CD4-positive, alpha-beta T cell treated with Interleukin-2 at 100 ng/mL for 4 hours (primary cell): Measurements from ENCODE around the gene CHKA.

Experiments
- DNase-seq: peaks from one replicate; pipeline ENCODE4 v3.0.0-alpha.2; 2020; ENCODE audit warnings: low spot score

Gene CHKA

GRCh38 chr11:68071281-68072048 is 49.7 kb downstream of the CHKA start:
- DNase-seq = no peak

- DNase-seq = no peak
These were observed 53.2 kb downstream of the CHKA start for GRCh38 chr11:68067991-68068390.

GRCh38 chr11:68066742-68067141 is 54.4 kb downstream of the CHKA start:
- no peak for DNase-seq

GRCh38 chr11:68065841-68066240 is 55.3 kb downstream of the CHKA start:
- no peak for DNase-seq

GRCh38 chr11:68064926-68065325 is 56.3 kb downstream of the CHKA start:
- no peak for DNase-seq

DNA sequence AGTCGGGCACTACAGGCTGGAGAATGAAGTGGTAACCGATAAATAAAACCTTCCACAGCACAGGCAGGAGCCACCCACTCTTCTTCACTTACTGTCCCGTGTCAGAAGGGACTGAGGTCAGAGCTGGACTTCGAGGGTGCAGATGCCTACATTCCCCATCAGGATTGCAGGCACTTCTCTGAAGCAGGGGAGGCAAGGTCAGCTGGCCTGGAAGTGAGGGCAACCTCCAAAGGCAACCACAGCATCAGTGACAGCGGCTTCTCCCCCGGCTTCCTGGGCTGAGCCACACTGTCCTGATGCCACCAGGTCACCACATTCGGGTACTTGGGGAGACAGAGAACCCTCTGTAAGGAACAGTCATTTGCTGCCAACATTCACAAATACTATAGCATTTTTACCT is 59.7 kb downstream of the CHKA start:
- DNase-seq = no peak

- DNase-seq = no peak
These were observed 63.4 kb downstream of the CHKA start for GRCh38 chr11:68057807-68058206.

DNA sequence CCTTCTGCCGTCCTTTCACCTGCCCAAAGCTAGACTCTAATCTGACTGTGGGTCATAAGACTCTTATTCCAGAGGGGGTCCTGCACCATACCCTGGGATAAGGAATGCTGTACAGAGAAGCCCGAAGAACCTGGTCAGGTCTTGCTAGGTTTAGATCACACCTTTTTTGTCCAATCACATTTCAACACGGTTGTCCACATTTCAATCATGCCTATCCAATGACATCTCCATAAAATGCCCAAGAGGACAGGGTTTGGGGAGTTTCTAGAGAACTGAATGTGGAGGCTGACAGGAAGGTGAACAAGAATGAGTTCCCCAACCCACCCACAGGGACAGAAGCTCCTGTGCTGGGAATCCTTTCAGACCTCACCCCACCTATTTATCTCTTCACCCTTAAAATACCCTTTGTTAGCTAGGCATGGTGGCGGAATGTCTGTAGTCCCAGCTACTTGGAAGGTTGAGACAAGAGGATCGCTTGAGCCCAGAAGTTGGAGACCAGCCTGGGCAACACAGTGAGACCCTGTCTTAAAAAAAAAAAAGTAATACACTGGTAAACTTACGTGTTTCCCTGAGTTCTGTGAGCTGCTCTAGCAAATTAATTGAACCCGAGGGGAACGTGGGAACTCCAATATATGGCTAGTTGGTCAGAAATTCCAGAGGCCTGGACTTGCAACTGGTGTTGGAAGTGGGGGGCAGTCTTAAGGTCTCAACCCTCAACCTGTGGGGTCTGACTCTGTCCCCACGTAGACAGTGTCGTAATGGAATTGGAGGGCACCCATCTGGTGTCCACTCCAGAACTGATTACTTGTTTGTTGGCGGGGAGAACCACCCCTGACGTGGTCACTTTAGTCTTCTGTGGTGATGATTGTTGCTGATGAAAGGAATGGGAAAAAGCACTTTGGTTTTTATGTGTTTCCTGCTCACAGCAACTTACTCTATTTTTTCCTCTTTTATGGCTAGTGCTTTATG is 64.6 kb downstream of the CHKA start:
- DNase-seq = no peak

DNA sequence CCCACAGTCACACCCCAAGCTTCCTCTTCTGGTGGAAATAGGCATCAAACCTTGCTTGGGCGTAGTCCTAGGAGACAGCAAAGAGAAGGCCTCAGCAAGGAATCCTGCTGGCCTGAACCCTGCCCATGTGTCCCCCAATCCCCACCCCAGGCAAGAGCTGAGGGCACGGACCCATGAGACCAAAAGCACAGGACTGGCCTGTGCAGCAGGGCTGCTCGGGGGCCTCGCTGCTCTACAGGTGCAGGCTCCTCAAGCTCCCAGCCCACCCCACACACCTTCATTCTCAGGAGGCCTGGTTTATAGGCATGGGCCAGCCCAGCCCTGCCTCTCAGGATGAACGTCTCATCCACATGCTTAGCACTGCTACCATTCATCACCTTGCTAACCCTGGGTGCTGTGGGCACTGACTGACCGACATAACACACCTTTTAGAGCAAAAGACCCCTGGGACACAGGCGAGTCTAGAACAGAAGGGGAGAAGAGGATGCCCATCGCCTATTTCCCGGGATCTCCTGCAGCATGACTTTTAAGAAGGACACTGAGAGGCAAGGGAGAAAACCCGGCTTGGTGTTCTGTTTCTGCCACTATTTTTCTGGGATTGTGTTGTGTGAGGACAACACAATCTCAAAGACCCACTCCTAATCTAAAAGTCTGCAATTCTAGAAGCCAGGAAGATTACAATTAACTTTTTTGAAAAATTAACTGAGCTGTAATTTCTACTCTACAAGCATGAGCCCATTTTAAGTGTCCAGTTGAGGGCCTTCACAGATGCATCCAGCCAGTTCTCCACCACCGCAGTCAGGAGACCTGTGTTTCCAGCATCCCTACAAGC is 67.0 kb downstream of the CHKA start:
- no peak for DNase-seq

DNA sequence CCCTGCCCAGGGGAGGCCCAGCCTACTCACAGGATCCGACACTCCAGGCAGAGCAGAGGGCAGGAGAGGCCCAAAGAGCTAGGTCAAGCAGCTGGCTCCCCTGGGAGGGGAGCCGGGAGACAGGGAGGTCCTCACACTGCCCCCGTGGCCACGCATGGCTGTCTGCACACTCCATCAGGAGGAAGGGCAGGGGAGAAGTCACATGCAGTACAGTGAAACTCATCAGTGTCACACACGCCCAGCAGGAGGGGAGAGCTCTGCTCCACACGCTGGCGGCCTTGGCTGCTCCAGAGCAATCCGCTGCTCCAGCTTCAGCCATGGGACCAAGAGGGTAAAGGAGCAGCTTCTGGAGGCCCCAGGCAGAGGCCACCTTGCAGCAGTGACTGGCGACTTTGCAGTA is 68.1 kb downstream of the CHKA start:
- no peak for DNase-seq

- DNase-seq = no peak
These were observed 68.9 kb downstream of the CHKA start for GRCh38 chr11:68052137-68052873.

DNA sequence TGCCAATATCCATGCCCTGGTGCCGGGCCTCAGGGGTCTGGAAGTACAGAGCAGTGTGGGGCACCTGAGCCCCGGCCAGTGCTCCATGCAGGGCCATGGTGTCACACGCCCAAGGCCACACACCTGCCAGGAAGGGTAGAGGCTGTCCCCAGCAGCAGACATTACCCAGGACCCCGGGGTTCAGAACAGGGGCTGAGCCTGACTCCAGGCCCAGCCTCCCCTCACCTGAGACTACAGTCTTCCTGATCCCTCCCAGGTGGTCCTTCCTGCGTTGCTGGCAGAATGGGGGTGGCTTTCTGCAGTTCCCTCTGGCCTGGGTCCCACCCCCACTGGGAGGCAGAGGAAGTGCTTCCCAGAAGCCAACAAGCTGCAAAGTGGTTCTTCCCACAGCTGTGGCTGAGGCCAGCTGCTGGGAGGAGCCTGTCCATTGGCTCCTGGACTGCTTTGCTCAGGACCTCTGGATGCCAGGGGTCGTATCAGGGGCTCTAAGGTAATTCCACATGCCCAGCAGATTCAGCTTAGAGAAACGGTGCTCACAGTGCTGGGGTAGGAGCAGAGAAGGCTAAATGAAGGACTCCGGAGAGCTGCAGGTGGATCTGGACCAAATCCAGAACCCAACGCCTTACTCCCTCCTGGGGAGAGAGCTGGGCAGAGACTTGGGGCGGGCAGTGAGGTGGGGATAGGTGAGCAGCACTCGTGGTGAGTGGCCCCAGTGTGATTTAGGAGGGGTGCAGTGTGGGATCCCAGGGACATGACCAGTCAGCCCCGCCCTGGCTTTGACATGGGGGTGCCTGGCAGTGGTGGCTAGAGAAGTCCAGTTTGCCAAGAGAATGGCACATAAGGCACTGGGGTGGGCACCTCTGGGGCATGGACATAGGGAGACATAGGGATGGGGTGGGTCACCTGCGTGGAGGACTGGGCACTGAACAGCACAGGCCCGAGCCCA is 69.7 kb downstream of the CHKA start:
- DNase-seq = no peak

- DNase-seq = no peak
These were observed 70.8 kb downstream of the CHKA start for GRCh38 chr11:68050371-68050841.

GRCh38 chr11:68049509-68050370 is 71.4 kb downstream of the CHKA start:
- DNase-seq = no peak

DNA sequence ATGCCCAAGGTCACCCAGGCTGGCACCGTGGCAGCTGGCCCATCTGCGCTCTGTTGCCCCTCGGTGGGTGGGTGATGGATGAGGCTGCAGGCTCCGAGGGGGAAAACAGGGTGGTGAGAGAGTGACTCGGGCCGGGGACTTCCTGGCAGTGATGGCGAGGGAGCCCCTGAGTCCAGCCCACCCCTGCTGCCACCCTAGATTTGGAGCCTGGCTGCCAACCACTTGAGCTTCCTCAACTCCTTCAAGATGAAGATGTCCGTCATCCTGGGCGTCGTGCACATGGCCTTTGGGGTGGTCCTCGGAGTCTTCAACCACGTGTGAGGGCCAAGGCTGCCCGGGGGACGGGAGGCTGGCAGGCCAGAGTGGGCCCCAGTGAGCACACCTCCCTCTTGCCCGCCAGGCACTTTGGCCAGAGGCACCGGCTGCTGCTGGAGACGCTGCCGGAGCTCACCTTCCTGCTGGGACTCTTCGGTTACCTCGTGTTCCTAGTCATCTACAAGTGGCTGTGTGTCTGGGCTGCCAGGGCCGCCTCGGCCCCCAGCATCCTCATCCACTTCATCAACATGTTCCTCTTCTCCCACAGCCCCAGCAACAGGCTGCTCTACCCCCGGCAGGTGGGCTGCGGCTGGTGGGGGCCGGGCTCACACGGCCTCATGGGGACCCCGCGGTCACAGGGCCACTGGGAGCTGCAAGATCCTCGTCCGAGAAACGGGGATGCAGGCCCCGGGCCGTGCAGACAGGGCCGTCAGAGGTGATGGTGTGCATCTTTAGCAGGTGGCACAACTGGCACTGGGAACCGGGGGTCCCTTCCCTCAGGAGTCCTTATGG is 72.3 kb downstream of the CHKA start:
- no peak for DNase-seq

DNA sequence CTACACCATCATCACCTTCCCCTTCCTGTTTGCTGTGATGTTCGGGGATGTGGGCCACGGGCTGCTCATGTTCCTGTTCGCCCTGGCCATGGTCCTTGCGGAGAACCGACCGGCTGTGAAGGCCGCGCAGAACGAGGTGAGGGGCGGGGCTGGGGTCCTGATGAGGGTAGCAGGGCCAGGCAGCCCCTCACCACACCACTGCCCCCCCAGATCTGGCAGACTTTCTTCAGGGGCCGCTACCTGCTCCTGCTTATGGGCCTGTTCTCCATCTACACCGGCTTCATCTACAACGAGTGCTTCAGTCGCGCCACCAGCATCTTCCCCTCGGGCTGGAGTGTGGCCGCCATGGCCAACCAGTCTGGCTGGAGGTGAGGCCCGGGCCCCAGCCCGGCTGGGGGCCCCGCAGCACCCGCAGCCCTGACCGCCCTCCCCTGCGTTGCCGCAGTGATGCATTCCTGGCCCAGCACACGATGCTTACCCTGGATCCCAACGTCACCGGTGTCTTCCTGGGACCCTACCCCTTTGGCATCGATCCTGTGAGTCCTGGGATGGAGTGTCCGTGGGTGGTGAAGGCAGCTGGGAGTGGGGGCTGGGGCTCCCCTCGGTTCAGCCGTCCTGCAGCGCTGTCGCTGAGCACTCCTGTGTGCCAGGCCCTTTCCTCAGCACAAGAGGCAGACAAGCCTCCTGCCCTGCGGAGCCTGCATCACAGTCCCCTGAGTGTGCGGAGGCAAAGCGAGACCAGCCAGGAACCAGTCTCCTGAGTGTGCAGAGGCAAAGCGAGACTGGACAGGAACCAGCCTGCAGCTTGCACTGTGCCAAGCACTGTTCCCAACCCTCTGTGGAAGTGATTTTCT is 73.5 kb downstream of the CHKA start:
- no peak for DNase-seq

DNA sequence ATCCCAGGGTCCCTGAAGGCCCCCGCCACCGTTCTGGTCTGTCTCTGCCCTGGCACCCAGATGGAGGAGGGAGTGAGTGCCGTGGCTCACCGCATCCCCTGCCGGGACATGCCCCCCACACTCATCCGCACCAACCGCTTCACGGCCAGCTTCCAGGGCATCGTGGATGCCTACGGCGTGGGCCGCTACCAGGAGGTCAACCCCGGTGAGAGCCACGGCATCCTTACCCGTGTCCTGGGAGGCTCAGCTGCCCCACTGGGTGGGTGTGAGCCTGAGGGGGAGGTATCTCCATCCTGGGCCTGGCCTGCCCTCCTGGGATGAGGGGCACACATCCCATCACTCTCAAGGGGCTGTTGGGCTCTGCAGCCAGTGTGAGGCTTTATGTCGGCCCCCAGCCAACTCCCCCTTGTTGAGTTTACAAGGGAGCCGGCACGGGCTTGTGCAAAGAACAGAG is 76.3 kb downstream of the CHKA start:
- DNase-seq = no peak
